ENCODE data around the gene CORIN. TPM values are rescaled to one million over a fixed set of nuclear protein-coding genes. Genes with fewer than 3 reads are reported as not detected.

The CORIN gene
- total RNA-seq, 2 donors from 2014 or later = 0.15 to 0.50 TPM

GRCh38 chr4:47667552-47667951, 170.3 kb downstream of the CORIN start:
- H3K27me3 ChIP-seq = no peaks in the 10 kb centered on the region
- no peak overlapping the region for H3K9ac ChIP-seq (ENCODE audit: low read depth in 2 of 2, low read length in 2 of 2)
- no peaks in the 10 kb centered on the region for H3K9me3 ChIP-seq
- H3K36me3 ChIP-seq = no peaks in the 10 kb centered on the region
- H3K27ac ChIP-seq = no peak overlapping the region
- TF ChIP-seq, protein P1, sequence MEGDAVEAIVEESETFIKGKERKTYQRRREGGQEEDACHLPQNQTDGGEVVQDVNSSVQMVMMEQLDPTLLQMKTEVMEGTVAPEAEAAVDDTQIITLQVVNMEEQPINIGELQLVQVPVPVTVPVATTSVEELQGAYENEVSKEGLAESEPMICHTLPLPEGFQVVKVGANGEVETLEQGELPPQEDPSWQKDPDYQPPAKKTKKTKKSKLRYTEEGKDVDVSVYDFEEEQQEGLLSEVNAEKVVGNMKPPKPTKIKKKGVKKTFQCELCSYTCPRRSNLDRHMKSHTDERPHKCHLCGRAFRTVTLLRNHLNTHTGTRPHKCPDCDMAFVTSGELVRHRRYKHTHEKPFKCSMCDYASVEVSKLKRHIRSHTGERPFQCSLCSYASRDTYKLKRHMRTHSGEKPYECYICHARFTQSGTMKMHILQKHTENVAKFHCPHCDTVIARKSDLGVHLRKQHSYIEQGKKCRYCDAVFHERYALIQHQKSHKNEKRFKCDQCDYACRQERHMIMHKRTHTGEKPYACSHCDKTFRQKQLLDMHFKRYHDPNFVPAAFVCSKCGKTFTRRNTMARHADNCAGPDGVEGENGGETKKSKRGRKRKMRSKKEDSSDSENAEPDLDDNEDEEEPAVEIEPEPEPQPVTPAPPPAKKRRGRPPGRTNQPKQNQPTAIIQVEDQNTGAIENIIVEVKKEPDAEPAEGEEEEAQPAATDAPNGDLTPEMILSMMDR (IDR thresholded peaks at IDR 0.05) = no peak
- intact Hi-C loops (cut with DNase I) = no loop called here
- no peaks in the 10 kb centered on the region for H3K4me1 ChIP-seq
- DNase-seq = no peak
- H3K4me3 ChIP-seq = no peak overlapping the region

- Histone ChIP-seq H3K9me3 (no peaks in the 10 kb centered on the region), H3K27me3 (no peaks in the 10 kb centered on the region), H3K27ac (no peak overlapping the region), H3K9ac (ENCODE audit: low read depth in 2 of 2, low read length in 2 of 2) (no peak overlapping the region), H3K4me3 (no peak overlapping the region), H3K36me3 (no peaks in the 10 kb centered on the region), H3K4me1 (no peaks in the 10 kb centered on the region)
- DNase-seq = no peak
- intact Hi-C loops (cut with DNase I) = no loop called here
- TF ChIP-seq, protein P1 (IDR thresholded peaks at IDR 0.05) = no peak
Measured at GRCh38 chr4:47664051-47664826, 173.6 kb downstream of the CORIN start.

- Histone ChIP-seq H3K9me3 (no peaks in the 10 kb centered on the region), H3K9ac (ENCODE audit: low read depth in 2 of 2, low read length in 2 of 2) (no peak overlapping the region), H3K27ac (no peak overlapping the region), H3K36me3 (no peaks in the 10 kb centered on the region), H3K27me3 (no peaks in the 10 kb centered on the region), H3K4me3 (no peak overlapping the region), H3K4me1 (no peaks in the 10 kb centered on the region)
- TF ChIP-seq, protein P1 (IDR thresholded peaks at IDR 0.05) = no peak
- intact Hi-C loops (cut with DNase I) = no loop called here
- peak; percentile 20 for DNase-seq
Measured at GRCh38 chr4:47662975-47663374, 174.9 kb downstream of the CORIN start.

- Histone ChIP-seq H3K9me3 (no peaks in the 10 kb centered on the region), H3K4me1 (no peaks in the 10 kb centered on the region)
- intact Hi-C loops (cut with DNase I) = no loop called here
Measured at GRCh38 chr4:47661741-47662140, 176.1 kb downstream of the CORIN start.

DNA sequence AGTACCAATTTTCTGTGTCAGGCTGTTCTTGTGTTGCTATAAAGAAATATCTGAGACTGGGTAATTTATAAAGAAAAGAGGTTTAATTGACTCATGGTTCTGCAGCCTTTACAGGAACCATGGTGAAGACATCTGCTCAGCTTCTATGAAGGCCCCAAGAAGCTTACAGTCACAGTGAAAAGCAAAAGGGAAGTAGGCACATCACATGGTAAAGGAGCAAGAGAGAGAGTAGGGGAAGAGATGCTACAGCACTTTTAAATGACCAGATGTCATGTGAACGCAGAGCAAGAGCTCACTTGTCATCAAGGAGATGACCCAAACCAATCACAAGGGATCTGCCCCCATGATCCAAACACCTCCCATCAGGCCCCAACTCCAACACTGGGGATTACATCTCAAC, 178.5 kb downstream of the CORIN start:
- H3K9me3 ChIP-seq = no peaks in the 10 kb centered on the region
- intact Hi-C loops (cut with DNase I) = no loop called here
- no peaks in the 10 kb centered on the region for H3K4me1 ChIP-seq
- H3K36me3 ChIP-seq = no peaks in the 10 kb centered on the region
- no peak overlapping the region for H3K4me3 ChIP-seq
- no peak overlapping the region for H3K9ac ChIP-seq (ENCODE audit: low read depth in 2 of 2, low read length in 2 of 2)
- H3K27ac ChIP-seq = no peak overlapping the region
- H3K27me3 ChIP-seq = no peaks in the 10 kb centered on the region
- DNase-seq = no peak
- TF ChIP-seq, protein P1 (IDR thresholded peaks at IDR 0.05) = no peak

More at GRCh38 chr4:47661741-47662140, 176.1 kb downstream of the CORIN start:
- DNase-seq = no peak
- Histone ChIP-seq H3K27ac (no peak overlapping the region), H3K9ac (ENCODE audit: low read depth in 2 of 2, low read length in 2 of 2) (no peak overlapping the region), H3K27me3 (no peaks in the 10 kb centered on the region), H3K4me3 (no peak overlapping the region), H3K36me3 (no peaks in the 10 kb centered on the region)
- TF ChIP-seq, protein P1 (IDR thresholded peaks at IDR 0.05) = no peak

Measured in colonic mucosa (tissue), 4 donors.